GM18517 (cell line): ENCODE data around the gene KCNH2.
"Not testable (repeated sequence)": the region's sequence is repeated elsewhere in the genome, so short reads cannot be mapped to it uniquely, and the experiment has no call there.

Experiments
- ATAC-seq: cut with Tn5 transposase; IDR thresholded peaks from one replicate; pipeline ENCODE4 v1.9.1; 2021; ENCODE audit warnings: mild to moderate bottlenecking, moderate library complexity; ENCODE audit not compliant: unreplicated experiment

KCNH2 gene, protein sequence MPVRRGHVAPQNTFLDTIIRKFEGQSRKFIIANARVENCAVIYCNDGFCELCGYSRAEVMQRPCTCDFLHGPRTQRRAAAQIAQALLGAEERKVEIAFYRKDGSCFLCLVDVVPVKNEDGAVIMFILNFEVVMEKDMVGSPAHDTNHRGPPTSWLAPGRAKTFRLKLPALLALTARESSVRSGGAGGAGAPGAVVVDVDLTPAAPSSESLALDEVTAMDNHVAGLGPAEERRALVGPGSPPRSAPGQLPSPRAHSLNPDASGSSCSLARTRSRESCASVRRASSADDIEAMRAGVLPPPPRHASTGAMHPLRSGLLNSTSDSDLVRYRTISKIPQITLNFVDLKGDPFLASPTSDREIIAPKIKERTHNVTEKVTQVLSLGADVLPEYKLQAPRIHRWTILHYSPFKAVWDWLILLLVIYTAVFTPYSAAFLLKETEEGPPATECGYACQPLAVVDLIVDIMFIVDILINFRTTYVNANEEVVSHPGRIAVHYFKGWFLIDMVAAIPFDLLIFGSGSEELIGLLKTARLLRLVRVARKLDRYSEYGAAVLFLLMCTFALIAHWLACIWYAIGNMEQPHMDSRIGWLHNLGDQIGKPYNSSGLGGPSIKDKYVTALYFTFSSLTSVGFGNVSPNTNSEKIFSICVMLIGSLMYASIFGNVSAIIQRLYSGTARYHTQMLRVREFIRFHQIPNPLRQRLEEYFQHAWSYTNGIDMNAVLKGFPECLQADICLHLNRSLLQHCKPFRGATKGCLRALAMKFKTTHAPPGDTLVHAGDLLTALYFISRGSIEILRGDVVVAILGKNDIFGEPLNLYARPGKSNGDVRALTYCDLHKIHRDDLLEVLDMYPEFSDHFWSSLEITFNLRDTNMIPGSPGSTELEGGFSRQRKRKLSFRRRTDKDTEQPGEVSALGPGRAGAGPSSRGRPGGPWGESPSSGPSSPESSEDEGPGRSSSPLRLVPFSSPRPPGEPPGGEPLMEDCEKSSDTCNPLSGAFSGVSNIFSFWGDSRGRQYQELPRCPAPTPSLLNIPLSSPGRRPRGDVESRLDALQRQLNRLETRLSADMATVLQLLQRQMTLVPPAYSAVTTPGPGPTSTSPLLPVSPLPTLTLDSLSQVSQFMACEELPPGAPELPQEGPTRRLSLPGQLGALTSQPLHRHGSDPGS

DNA sequence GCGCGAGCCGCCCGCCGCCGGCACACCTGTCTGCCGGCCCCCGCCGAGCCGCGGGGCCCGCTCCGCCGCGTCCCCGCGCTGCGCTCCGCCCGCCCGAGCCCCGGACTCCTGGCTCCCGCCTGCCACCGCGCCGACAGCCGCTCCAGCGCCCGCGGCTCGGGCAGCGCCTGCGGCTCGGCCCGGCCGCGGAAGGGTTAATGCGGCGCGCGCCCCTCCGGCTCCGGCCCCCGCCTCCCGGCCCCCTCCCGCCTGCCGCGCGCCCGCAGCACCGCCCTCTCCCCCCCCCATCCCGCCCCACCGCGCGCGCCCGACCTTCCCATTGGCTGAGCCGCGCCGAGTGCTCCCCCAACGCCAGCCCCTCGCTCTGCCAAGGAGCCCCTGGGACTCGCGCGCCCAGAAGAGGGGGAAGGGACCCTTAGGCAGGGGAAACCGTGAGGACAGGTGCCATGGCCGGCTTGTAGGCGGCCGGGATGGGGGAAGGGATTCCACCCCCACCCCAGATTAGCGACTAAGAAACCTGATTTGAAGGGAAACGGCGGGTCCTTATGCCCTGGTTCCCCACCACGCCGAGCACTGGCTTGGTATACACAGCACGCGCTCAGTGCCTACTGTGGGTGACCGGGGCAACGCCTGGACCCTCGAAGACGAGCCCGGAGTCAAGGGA is at the start of gene KCNH2:
Gene KCNH2 (minus strand): TSS at position 196 of the 664 bp plus-strand sequence. CDS start 408 bp downstream, outside the sequence.
- no peak for ATAC-seq

DNA sequence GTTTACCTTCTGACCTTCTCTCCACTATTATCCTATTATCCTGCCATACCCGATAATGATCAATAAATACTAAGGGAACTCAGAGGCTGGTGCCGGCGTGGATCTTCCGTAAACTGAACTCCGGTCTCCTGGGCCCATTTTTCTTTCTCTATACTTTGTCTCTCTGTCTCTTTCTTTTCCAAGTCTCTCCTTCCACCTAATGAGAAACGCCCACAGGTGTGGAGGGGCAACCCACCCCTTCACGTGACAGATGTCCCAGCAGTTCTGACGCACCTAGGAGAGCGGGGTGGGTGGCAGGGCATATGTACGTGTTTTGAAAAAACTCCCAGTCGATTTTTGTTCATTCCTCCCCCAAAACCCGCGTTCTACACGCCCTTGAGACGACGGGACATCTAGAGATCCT is 49.6 kb upstream of the KCNH2 start:
- ATAC-seq = peak; percentile 9

DNA sequence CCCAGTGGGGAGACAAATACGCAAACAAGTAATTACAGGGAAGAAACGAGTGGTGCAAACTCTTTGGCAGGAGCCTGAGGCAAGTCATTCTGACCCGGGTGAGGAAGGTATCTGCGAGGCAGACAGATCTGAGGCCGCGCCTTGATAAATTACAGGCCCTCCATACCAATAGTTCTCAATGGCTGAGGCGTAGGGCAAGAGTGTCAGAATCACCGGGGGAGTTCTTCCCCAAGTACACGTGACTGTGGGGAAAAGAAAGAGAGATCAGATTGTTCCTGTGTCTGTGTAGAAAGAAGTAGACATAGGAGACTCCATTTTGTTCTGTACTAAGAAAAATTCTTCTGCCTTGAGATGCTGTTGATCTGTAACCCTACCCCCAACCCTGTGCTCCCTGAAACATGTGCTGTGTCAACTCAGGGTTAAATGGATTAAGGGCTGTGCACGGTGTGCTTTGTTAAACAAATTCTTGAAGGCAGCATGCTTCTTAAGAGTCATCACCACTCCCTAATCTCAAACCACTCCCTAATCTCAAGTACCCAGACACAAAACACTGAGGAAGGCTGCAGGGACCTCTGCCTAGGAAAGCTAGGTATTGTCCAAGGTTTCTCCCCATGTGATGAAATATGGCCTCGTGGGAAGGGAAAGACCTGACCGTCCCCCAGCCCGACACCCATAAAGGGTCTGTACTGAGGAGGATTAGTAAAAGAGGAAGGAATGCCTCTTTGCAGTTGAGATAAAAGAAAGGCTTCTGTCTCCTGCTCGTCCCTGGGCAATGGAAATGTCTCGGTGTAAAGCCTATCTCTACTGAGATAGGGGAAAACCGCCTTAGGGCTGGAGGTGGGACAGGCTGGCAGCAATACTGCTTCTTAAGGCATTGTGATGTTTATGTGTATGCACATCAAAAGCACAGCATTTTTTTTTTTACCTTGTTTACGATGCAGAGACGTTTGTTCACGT is 48.9 kb upstream of the KCNH2 start:
- not testable (repeated sequence) for ATAC-seq

DNA sequence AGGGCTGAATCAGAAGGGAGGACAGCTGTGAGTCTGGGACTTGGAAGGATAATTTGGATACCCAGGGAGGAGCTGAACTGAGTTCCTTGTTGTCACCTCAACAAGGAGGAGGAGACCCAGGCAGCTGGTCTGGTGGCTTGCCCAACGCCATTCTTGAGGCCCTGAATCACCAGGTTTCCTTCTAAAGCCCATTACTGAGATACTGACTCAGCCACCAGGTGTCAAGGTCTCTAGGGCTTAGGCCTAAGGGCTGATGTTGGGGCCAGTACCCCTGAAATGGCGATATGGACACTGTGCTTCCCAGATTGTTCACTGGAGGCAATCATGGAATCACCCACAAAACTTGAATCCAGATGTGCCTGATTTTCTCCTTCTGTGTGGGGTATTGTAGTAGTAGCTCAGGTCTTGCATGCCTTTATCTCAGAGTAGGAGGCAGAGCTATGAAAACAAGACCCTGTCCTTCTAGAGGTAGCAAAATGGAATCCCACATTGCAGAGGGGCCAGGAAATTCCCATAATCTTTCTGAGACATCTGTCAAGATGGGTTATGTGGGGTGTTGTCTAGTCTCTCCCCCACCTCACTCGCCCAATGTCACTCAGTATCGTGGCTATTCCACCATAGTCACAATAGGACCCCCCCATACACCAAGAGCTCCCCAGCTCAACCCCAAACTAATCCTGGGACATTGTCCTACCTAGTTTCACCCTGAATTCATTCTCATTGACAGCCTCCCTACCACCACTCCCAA is 48.0 kb upstream of the KCNH2 start:
- ATAC-seq = no peak

DNA sequence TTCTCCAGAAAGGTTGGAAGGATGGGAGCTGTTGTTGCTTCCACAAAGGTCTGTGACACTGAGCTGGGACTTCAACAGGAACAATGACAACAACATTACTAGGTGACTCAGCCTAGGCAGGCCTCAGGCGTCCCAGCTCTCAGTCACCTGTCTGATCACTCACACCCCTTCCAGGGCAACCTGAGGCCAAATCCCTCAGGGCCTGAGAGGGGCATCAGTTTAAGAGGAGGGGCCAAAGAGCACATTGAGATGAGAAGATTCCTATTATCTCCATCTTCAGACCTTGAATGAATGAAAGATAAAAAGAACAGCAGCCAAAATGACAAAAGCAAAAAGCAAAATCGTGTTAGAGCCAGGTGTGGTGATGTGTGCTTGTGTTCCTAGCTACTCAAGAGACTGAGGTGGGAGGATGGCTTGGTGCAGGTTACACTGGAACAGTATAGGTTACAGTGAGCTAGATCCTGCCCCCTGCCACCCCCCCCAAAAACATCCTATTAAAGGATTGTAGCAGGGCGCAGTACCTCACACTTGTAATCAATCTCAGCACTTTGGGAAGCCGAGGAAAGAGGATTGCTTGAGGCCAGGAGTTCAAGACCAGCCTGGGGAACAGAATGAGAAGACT is 46.4 kb upstream of the KCNH2 start, which contains the start of gene ATG9B:
Gene ATG9B (minus strand): TSS at position 60 of the 622 bp plus-strand sequence. CDS start 71 bp downstream, outside the sequence.
- ATAC-seq = no peak

DNA sequence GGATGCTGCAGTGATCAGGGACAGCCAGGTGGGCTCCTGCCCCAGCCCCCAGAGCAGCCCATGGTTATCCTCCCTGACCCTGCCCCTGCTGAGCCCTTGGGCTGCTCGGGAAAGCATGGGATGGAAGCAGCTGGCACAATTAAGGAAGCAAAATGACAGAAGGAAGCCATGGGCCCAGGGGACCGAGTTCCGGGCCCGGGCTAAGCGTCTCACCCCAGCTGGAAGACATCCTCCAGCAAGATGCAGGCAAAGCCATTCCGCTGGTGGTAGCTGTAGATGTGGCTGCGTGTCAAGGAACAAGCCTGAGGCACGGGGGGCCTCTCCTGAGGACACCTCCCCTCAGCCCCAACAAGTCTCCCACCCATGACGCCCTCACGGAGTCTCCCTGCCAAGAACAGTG is 45.1 kb upstream of the KCNH2 start:
- no peak for ATAC-seq

DNA sequence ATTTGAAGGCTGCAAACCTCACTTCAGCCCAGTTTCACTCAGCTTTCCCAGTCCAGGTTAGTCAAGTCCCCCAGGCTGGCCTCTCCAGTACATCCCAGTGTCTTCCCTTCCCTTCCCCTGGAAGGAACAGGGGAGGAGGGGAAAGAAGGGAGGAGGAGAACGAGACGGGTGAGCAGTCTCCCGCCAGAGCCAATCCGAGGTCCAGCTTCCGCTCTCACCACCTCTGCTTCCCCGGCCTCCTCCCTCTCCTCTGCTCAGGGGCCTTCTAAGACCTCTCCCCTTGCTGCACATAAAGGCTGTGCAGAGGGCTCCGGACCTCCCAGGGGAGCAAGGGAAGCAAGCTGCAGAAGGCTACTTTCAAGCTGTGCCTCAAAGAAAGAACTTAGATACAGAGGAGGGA is 42.1 kb upstream of the KCNH2 start:
- no peak for ATAC-seq

DNA sequence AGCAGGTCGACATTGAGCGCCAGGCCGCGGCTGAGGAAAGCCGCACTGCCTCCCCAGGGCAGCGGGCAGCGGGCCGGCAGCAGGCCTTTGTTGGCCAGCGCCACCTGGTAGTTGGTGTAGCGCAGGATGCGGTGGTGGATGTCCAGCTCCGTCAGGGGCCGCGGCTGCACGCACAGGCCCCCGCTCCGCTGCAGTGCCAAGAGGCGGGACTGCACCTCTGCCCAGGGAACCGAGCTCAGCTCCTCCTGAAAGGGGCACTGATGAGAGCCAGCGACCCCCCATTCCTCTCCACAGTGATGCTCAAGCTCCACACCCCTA is 41.0 kb upstream of the KCNH2 start:
- no peak for ATAC-seq

DNA sequence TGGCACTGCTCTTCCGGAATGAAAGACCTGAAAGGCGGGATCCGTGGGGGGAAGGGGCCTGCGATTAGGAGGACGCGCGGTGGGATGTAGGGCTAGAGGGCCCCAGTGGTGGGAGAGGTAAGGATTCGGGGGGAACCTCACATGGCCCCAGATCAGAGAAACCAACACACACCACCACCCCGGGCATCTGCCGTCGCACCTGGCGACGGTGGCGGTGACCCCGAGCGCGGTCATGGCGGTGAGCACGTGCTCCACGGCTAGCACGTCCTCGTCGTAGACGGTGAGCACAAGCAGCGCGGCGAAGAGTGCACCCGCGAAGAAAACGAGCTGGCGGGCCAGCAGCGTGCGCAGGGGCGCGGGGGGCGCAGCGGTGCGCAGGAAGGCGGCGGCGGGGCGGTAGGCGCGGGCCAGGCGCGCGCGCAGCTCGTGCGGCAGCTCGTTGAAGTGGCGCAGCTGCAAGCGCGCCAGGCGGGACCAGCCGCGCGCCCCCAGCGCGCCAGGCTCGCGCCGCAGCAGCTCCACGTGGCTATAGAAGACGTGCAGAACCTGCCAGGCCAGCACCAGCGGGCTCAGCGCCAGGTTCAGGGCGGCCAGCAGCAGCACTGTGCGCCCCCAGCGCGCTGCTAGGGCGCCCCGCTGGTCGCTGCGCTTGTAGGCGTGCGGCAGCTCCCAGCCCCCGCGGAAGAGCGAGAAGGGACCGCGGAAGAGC is 40.5 kb upstream of the KCNH2 start:
- ATAC-seq = no peak

DNA sequence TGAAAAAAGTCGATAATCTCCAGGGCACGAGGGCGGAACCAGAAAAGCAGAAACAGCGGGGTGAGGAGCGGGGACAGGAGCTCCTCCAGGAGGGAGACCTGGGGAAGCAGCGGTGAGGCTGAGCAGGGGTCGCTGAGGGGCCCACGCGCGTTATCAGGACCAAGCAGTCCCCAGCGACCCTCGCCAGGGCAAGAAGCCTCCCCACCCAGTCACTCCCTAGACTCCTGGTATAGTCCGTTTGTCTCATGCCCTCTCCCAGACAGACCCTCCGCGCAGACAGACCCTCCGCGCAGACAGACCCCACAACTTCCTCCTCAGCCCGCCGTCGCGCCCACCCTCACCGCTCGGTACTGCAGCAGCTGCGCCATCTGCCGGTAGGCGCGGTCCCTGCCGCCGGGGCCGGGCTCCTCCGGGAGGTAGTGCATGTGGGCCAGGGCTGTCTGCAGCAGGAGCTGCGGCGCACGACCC is 39.9 kb upstream of the KCNH2 start:
- no peak for ATAC-seq

DNA sequence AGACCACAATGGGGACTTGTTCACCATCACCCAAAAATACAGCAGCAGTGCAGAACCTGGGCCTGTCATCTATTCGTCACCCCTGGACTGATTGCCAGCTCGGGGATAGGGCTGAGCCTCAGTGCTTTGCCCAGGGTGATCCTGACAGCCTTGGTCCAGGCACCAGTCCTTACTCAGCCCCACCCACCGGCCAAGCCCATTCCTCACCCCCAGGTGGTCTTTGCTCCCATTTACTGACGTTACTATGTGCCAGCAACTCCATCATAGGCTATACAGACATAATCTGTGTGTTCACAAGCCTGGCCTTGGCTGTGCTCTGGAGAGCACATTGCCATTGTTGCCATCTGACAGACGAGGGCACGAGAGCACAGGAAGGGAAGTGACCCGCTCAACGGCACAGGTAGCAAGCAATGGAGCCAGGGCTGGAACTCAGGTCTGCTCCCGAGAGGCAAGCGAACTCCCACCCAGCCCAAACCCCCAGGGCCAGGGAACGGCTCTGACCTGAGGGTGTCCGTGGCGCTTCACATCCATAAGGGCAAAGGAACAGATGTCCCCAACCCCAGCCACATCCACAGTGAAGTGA is 39.3 kb upstream of the KCNH2 start:
- no peak for ATAC-seq

DNA sequence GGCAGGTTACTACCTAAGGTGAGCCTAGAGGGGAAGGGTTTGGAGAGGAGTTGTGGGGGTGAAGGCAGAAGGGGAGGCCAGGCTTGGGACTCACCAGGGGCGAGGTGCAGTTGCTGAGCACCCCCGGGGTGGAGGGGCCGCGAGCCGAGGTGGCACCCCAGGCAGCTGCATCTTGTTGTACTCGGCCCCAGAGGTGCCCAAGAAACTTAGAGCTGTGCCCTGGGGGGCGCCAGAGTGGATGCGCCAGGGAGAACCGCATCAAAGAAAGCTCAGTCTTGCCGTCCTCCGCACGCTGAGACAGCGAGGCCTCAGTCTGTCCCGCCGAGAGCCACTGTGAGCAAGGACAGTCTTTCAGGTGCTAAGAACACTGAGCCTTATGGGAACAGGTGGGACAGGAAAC is 38.8 kb upstream of the KCNH2 start:
- no peak for ATAC-seq

DNA sequence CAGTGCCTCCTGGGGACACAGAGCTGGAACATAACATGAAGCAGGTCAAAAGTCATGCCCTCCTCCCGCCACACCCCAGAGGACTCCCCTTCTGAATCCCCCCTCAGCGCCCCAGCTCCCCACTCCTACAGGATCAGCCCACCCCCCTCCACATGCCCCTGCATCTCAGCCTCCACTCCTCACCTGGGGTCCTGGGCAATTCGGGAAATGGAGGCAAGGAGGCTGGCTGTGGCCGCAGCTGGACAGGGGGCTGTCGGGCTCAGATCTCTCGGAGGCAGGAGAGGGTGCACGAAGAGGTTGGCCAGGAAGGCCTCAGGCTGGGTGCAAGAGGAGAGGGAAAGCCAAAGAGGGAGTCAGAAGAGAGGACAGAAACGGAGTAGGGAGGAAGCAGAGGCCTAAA is 38.4 kb upstream of the KCNH2 start:
- no peak for ATAC-seq

DNA sequence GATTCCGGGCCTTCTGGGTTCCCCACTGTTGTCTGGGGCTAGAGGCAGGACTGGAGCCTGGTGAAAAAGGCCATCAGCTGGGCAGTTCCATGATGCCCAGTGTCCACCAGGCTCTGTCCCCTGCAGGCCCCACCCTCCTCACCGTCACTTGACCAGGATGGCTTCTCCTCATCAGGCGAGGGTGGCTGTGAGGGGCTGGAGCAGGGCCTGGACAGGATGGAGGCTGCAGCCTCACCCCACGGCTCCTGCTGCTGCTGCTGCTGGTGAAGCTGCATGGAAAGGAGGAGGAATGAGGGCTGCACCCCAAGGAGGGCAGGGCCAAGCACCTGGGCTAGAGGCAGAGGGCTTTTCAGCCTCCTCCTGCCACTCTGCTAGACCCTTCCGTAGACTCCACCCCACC is 37.8 kb upstream of the KCNH2 start:
- ATAC-seq = no peak

DNA sequence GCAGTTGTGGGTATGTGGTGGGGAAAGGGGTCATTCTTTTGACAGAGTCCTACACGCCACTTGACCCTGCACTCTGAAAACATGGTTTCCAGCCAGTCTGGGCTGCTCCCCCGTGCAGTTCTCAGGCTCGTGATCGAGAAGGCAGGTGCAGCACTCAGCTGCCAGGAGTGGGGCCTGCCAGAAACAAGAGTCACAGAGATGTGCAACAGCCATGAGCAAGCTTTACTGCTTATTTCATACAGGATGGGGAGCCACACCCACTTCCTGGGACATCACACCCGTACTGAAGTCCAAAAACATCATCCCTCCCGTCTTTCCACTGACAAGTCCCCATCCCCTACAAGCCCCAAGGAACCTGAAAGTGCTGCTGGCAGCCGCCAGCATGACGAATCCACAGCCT is 36.8 kb upstream of the KCNH2 start:
- ATAC-seq = no peak

DNA sequence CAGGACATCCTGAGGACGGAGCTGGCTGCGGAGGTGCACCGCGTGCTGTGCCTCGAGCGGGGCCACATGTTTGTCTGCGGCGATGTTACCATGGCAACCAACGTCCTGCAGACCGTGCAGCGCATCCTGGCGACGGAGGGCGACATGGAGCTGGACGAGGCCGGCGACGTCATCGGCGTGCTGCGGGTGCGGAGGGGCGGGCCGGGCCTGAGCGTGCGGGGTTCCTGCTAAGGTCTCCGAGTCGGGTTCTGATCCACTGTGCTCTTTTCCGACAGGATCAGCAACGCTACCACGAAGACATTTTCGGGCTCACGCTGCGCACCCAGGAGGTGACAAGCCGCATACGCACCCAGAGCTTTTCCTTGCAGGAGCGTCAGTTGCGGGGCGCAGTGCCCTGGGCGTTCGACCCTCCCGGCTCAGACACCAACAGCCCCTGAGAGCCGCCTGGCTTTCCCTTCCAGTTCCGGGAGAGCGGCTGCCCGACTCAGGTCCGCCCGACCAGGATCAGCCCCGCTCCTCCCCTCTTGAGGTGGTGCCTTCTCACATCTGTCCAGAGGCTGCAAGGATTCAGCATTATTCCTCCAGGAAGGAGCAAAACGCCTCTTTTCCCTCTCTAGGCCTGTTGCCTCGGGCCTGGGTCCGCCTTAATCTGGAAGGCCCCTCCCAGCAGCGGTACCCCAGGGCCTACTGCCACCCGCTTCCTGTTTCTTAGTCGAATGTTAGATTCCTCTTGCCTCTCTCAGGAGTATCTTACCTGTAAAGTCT is 35.8 kb upstream of the KCNH2 start:
- no peak for ATAC-seq

DNA sequence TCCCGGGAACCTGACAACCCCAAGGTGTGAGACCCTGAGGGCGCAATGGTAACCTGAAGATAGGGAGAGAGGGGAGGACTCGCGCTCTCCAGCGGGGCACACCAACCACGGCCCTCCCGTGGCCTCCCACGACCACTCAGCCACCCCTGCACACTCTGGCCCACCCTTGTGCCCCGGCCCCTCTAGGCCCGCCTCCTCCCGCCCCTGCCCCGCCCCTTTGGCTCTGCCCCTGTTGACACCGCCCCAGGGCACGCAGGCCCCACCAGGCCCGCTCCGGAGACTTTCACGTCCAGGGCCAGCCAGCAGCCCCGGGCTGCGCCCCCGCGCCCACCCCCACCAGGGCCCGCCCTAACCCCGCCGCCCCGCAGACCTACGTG is 35.2 kb upstream of the KCNH2 start:
- no peak for ATAC-seq
